HG03045 (cell line): ENCODE results near the gene FCHO1.
A peak's percentile ranks its signal among the peaks of the same experiment; 100 is the strongest.
"Not testable (repeated sequence)": the region's sequence is repeated elsewhere in the genome, so short reads cannot be mapped to it uniquely, and the experiment has no call there.

Experiments
- ATAC-seq: cut with Tn5 transposase; IDR thresholded peaks from one replicate; pipeline ENCODE4 v1.9.1; 2021; ENCODE audit warnings: mild to moderate bottlenecking, moderate library complexity; ENCODE audit not compliant: unreplicated experiment

The FCHO1 gene

DNA sequence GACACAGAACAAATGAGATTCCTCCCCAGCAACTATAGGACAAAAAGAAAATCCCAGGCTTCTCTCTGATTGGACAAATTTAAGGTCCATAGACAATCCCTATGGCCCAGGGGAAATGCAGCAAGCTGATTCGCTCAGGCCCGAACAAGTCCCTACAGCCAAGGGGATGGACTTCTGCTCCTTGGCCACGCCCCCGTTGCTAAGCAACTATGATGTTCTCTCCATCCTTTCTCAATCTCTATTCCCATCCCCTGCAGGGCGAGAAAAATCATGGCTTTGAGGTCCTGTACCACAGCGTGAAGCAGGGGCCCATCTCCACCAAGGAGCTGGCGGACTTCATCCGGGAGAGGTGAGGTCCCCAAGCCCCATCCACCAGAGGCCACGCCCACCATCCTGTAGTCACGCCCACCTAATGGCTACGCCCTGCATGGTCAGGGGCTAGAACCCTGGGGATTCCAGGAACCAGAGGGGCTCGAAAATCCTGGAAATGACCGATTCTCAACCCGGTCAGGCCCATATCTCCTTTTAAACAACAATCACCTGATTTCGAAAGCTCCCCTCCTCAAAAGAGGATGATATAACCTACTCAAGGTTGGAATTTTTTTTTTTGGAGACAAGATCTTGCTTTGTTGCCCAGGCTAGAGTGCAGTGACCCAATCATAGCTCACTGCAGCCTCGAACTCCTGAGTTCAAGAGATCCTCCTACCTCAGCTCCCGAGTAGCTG is 11.4 kb downstream of the FCHO1 start:
- no peak for ATAC-seq

- ATAC-seq: no peak
These were observed 13.1 kb downstream of the FCHO1 start for GRCh38 chr19:17764348-17764747.

DNA sequence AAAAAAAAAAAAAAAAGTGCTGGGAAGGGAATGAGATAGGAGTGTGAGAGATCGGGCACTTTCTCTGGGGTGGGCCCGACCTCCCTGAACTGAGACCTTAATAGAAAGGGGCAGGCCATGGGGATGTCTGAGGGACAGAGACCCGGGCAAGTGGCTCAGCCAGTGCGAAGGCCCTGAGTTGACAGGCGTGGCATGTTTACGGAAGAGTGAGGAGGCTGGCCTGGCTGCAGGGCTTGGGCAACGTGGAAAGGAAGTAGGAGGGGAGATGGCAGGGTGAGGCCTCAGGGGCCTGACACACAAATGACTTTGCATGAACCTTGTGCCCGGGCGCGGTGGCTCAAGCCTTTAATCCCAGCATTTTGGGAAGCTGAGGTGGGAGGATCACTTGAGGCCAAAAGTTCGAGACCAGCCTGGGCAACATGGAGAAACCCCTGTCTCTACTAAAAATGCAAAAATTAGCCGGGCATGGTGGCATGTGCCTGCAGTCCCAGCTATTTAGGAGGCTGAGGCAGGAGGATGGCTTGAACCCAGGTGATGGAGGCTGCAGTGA is 13.9 kb downstream of the FCHO1 start:
- ATAC-seq: no peak

- no peak for ATAC-seq
These were observed 15.4 kb downstream of the FCHO1 start for GRCh38 chr19:17766543-17767131.

GRCh38 chr19:17767559-17767958 is 16.3 kb downstream of the FCHO1 start:
- no peak for ATAC-seq

GRCh38 chr19:17770613-17771012 is 19.3 kb downstream of the FCHO1 start:
- no peak for ATAC-seq

- no peak for ATAC-seq
These were observed 20.9 kb downstream of the FCHO1 start for GRCh38 chr19:17772172-17772571.

DNA sequence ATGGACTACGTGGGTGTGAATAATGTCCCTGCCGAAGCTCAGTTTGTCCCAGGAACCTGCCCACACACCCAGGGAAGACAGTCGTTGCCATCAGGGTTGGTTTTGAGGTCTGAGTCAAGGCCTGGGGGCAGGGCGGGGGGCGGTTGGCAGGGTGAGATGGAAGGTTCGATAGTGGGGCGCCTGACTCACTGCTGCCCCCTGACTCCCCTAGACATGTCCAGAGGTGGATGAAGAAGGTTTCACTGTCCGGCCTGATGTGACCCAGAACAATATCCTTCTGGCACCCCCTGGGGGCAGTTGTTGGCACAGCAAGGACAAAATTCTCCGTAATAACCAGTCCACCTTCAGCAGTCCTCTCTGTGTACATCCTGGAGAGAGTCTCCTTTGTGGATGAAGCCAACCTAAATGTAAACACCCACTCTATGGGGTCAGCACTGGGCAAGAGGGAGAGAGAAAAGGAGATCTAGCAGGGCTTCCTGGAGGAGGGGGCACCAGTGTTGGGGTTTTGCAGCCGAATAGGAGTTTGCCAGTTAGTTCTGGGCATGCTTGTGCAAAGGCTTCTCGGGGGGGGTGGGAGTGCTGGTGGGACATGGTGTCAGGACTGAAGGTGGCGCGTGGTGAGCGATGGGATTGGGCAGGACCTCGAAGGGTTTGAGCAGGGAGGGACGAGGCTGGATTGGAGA is 24.1 kb downstream of the FCHO1 start:
- no peak for ATAC-seq

- peak; percentile 65 for ATAC-seq
These were observed 24.9 kb downstream of the FCHO1 start for GRCh38 chr19:17775991-17776803.

GRCh38 chr19:17777840-17778239 is 26.6 kb downstream of the FCHO1 start:
- ATAC-seq: not testable (repeated sequence)

- ATAC-seq: no peak
These were observed 27.1 kb downstream of the FCHO1 start for GRCh38 chr19:17778251-17778967.

DNA sequence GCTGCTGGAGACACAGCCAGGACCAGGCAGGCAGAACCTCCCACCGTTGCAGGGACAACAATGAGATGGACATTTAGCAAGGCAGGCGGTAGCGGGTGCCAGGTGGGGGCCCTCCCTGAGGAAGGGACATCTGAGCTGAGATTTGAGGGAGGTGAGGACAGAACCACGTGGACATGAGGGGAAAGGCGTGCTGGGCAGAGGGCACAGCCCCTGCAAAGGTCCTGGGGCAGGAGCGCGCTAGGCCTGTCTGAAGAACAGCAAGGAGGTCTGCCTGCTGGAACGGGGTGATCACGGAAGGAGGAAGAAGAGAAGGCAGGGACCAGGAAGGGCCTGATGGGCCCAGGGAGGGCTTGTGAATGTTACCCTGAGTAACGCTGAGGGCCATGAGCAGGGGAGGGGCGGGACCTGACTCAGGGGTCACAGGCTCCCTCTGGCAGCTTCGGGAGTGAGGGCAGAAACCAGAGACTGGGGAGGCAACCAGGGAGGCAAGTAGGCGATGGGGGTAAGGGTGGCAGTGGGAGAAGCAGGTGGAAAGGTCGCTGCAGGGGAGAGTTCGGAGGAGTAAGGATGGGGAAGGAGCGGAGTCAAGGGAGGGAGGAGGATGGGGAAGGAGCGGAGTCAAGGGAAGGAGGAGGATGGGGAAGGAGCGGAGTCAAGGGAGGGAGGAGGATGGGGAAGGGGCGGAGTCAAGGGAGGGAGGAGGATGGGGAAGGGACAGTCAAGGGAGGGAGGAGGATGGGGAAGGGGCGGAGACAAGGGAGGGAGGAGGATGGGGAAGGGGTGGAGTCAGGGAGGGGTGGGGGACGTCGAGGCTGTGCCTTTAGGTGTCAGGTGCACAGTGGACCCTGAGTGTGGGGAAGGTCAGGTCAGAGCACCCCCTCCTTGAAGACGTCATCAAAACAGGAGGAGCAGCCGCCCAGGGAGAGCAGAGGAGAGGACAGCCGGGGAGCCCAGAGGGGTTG is 28.0 kb downstream of the FCHO1 start:
- ATAC-seq: no peak

DNA sequence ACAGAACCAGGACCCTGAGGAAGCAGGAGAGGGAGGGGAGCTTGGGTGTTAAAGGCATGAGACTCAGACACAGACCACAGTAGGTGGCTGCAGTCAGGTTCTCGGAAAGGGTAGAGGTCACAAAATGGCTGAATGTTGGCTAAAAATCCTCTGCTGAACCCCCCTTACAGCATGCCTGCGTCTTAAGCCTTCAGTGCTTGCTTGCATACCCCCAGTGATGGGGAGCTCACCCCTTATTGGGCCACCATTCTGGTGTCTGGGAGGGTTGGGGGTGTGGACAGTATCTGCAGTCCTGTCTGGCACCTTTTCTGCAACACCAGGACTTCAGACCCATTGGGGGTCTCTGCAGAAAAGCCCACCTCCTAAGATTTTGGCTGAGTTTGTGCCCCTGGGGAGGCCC is 29.5 kb downstream of the FCHO1 start:
- ATAC-seq: no peak

- not testable (repeated sequence) for ATAC-seq
These were observed 32.4 kb downstream of the FCHO1 start for GRCh38 chr19:17783721-17784120.

- ATAC-seq: no peak
These were observed 33.1 kb downstream of the FCHO1 start for GRCh38 chr19:17784201-17785008.

- ATAC-seq: no peak
These were observed 36.1 kb downstream of the FCHO1 start for GRCh38 chr19:17787274-17787913.

GRCh38 chr19:17788632-17789031 is 37.4 kb downstream of the FCHO1 start:
- no peak for ATAC-seq
